G401 (cell line): ENCODE measurements around the gene UPF2. TPM values are rescaled to one million over a fixed set of nuclear protein-coding genes. Genes with fewer than 3 reads are reported as not detected.
A peak's percentile ranks its signal among the peaks of the same experiment; 100 is the strongest.
"Not testable (repeated sequence)": the region's sequence is repeated elsewhere in the genome, so short reads cannot be mapped to it uniquely, and the experiment has no call there.

Experiments used
- DNase-seq: peaks from one replicate; pipeline ENCODE4 v3.0.0-alpha.2; 2015; ENCODE audit warnings: low spot score
- in situ Hi-C: cut with HindIII; loops from 2 replicates; pipeline ENCODE4 v1.10.0; 2016; ENCODE audit warnings: low sequenced_read_pairs, mixed read lengths
- total RNA-seq: library from RNA; depleted of rRNA; stranded (reverse); fragments of >200 nt; shearing (Covaris generic); gene quantifications from 2 replicates; pipeline ENCODE4 v1.2.3, GENCODE V29; 2014

UPF2 gene
- total RNA-seq, 1 experiment from 2014 or later = 12.9 TPM

DNA sequence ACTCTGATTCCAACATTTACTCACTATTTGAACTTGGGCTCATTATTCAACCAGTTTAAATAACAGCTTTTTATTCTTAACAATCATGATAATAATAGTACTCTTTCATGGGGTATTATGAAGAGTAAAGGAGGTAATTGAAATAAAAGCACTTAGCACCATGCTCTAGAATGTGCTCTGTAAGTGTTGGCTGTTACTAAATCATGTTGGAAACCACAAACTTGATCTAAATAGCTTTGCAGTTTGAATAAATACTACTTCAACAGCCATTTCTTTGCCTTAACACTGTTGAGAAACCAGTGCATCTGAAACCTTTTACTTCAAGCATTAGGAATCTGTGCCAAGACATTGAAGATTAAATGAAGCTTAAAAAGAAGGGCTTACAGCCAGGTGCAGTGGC lies 7.9 kb upstream of the UPF2 start:
- in situ Hi-C loops = no loop called here
- DNase-seq = no peak

DNA sequence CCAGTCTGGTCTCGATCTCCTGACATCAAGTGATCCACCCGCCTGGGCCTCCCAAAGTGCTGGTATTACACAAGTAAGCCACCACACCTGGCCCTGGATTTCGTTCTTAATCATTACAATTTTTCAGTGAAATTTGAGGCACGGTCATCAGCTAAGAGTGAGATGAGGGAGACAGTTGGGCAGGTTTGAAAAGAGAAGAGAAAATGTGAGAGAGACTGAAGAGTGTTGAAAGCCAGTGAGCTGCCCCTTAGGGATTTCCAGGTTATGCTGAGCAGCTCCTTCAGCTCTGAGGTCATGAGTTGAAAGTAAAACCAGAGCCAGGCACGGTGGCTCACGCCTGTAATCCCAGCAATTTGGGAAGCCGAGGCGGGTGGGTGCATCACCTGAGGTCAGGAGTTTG lies 5.9 kb upstream of the UPF2 start:
- no peak for DNase-seq
- in situ Hi-C loops = no loop called here

DNA sequence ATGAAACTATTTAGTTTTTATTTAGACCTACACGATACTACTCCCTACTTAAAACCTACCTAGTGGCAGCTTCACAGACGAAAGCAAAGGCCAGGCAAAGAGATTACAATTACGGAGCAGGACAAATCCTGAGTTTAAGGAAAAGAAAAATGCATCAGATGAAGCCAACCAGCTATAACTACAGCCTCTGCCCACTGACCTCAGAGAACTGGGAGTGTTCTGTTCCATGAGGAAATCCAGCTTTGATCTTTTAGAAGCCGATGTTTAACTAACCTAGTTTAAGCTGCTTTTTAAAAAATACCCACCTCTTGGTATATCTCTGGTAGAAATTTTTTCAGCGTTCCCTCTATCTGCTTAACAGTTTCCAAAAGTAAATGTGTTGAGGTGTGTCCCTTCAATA lies 3.0 kb upstream of the UPF2 start:
- no peak for DNase-seq
- in situ Hi-C loops = no loop called here

DNA sequence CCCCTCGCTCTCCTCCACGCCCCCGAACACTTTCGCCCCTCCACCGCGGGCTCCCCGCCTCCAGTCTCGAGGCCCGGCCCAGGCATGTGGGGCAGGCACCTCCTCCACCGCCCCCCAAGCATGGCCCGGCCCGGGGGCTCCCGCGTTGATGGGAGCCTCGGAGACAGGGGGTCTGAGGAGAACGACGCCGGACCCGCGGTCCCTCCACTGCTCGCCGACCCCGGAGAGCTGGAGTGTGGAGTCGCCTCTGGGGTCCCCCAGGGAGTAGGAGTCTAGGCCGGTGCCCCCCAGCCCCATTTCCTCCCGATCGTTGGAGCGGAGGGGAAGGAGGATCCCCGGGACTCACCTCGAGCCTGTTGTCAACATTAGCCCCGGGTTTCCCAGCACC lies 206 bp downstream of the UPF2 start:
- DNase-seq = no peak
- in situ Hi-C loops = no loop called here

DNA sequence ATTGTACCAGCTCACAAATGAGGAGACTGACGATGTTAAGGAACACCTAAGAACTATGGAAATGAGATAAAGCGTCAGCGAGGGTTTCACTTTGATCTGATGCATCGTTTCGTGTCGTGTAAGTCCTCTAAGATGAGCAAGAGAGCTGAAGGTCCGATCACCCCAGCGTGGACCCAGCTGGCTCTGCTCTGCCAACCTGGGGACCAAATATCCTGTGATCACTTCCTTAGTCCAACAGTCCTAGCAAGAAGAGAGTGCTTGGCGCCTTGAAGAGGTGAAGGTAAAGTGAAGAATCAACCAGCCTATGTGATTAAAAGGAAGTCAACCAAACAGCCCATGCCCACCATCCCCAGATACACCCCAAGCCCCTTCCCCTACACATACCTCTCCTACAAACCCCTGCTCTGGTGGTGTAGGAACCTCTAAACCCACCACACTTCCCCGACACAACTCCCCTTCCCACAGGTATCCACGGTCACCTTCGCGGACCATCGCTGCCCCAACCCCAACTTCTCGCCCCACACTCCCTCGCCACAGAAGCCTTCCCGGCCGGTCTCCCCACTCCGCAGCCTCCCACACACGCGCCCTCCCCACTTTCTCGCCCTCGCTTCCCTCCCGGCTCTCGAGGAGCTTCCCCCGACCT lies 722 bp downstream of the UPF2 start:
- in situ Hi-C loops = no loop called here
- DNase-seq = peak; percentile 25

DNA sequence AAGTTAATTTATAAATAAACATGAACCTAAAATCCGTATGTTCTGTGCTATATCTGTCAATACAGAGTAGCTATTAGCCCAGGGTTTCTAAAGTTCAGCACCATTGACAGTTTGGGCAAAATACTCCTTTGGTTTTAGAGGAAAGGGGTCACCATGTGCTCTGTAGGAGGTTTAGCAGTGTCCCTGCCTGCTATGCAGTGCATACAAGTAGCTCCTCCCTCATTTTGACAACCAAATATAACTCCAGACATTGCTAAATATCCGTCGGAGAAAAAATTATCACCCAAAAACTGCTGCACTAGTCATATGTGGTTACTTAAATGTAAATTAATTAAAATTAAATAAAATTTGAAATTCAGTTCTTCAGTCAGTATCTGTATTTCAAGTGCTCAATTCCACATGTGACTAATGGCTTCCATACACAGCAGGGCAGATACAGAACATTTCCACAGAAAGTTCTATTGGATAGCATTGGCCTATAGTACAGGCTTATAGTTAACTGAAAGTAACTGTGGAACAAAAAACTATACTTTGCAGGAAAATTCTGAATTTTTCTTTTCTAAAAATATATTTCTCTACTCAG lies 6.4 kb downstream of the UPF2 start:
- no peak for DNase-seq
- in situ Hi-C loops = no loop called here

DNA sequence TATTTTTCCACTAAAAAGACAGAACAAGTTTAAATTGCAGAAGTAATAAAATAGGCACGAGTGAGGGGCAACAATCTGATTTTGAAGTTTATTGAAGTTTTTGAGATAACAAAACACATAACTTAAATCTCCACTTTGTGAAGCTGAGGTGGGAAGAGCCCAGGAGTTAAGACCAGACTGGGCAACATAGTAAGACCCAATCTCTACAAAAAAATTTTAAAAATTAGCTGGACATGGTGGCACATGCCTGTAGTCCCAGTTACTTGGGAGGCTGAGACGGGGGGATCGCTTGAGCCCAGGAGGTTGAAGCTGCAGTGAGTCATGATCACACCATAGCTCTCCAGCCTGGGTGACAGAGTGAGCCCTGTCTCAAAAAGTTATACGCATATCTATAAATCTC lies 11.2 kb downstream of the UPF2 start:
- no peak for DNase-seq
- in situ Hi-C loops = no loop called here

DNA sequence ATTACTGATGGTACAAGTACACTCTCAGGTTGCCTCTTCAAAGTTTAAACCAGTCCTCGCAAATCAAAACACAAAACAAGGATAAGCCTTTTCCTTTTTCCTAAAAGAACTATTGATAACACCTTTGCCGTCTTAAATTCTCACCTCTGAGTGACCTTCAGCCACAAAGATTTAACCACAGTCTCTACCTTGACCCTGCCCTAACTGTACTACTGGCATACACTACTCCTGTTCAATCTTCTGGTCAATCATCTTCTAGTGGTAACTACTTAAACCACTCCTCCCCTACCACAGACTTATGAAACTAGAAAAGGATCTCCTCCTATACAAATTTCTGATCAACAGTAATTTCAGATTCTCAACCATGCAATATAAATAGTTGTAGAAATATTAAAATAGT lies 15.1 kb downstream of the UPF2 start:
- in situ Hi-C loops = no loop called here
- DNase-seq = no peak

DNA sequence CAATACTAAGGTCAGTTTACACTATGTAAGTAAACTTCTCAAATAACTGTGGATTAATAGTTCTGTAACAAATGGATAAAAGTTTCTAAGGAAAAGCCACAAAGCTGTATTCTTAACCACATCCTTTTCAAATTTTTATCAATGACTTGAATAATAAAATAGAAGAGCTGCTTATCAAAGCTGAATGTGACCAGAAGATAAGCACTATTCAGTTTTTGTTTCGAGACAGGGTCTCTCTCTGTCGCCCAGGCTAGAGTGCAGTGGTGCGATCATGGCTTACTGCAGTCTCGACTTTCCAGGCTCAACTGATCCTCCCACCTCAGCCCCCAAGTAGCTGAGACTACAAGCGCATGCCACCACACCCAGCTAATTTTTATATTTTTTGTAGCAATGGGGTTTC lies 17.0 kb downstream of the UPF2 start:
- in situ Hi-C loops = no loop called here
- DNase-seq = no peak

DNA sequence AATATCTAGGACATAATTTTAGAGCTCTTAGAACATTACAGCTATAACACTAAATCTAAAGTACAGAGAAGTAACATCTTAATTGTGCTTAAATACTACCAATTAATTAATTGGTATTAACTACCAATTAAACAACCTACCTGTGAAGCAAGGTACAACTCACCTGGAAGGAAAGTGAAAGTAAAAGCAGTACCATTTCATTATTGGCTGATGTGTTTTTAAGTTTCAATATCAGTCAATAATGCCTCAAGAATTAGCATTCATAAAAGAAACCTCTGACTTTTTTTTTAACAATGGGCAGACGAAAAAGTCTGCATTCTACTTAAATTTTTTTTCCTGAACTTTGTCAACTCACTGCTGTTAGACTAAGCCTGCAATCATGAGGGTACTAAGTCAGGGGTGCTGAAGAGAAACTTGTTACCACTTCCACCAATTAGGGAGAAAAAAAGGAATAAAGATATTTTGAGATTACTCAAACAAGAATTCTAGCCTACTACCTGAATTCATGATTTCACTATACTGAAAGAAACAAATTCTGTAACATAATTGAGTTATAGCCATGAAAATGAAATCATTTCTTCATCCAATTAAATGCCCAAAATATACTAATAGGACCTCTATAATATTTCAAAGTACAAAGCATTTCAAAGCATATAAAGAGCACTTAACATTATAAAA lies 19.9 kb downstream of the UPF2 start:
- DNase-seq = no peak
- in situ Hi-C loops = no loop called here

DNA sequence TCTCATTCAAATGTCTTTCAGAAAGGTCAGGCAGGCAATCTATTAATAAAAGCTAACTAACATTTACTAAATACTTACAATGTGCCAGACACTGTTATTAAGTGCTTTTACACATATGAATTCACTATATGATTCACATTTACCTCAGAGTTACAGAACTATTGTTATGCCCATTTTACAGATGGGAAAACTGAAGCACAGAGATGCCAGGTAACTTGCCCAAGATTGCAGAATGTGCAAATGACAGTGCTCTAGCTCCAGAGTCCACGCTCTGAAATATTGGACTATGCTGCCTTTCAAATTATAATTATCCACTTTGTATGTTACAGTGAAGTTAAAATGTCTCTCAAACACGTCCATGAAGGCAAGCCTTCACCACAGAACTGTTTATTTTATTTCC lies 22.0 kb downstream of the UPF2 start:
- in situ Hi-C loops = no loop called here
- DNase-seq = no peak

DNA sequence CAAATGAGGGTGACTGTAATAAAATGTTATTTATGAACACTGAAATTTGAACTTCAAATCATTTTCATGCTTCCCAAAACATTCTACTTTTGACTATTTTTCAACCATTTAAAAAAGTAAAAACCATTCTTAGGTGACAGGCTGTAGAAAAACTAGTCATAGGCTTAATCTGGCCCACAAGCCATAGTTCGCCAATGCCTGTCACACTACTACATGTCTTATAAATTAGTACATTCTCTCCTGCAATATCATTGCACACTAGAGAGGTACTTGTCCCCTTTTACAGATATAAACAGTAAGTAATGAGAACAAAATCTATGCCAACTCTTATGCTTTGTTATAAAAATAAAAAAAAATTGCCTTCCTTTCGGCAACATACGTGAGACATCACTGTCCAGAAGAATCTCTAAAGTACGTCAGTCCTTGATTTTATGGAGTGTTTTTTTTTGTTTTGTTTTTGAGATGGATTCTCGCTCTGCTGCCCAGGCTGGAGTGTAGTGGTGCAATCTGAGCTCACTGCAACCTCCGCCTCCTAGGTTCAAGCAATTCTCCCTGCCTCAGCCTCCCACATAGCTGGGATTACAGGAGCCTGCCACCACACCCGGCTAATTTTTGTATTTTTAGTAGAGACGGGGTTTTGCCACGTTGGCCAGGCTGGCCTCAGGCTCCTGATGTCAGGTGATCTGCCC lies 23.2 kb downstream of the UPF2 start:
- in situ Hi-C loops = no loop called here
- no peak for DNase-seq

DNA sequence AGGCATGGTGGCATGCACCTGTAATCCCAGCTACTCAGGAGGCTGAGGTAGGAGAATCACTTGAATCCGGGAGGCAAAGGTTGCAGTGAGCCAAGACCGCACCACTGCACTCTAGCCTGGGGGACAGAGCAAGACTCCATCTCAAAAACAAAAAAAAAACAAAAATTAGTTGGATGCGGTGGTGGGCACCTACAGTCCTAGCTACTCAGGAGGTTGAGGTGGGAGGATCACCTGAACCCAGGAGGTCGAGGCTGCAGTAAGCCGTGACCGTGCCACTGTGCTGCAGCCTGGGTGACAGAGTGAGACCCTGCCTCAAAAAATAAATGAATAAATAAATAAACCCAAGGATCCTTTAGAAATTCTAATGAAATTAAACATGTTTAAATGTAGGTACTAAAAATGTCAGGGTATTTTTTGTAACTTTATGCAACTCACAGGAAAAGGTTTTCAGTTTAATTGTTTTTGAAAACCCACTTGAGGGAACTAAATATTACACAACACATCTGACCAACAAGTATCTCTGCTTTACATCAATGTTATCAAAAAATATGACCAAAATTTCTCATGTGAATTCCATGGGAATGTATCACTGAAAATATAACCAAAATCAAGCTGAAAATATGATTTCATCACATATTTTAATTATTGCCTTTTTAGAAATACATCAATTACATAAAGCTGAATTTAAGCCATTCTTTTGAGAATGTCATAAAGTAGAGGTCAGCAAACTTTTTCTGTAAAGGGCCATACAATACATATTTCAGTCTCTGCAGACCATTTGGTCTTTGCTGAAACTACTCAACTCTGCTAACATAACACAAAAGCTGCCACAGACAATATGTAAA lies 23.9 kb downstream of the UPF2 start:
- in situ Hi-C loops = no loop called here

DNA sequence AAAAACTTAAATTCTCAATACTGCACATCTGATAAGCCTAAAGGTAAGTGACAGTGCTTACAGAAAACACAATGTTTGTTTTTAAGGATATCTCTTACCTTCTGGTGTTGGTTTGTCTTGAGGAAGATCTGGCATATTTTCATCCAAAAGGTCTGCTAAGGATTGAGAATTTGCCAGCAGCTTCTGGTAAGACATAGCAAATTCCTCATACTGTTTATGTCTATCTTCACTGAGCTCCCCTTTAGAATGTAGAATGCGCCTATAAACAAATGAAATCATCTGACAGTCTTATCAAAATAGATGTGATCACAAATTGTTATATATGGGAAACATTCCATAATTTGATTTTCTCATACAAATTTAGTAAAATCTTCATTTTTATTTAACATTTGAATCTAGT lies 28.7 kb downstream of the UPF2 start:
- DNase-seq = no peak
- in situ Hi-C loops = no loop called here

More for the DNA sequence above, 23.9 kb downstream of the UPF2 start:
- DNase-seq = no peak

DNA sequence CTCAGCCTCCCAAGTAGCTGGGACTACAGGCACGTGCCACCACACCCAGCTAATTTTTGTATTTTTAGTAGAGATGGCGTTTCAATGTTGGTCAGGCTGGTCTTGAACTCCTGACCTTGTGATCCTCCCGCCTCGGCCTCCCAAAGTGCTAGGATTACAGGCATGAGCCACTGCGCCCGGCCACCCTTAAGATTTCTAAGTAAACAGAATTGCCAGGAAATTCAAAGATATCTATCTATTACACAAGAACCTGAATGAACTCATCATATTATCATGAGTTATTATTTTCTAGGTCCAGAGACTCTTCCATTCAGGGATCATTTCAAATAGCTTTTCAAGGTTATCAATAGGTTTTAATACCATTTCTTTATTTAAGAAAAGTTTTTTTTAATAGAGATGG lies 29.2 kb downstream of the UPF2 start:
- DNase-seq, in situ Hi-C loops: not testable (repeated sequence)

DNA sequence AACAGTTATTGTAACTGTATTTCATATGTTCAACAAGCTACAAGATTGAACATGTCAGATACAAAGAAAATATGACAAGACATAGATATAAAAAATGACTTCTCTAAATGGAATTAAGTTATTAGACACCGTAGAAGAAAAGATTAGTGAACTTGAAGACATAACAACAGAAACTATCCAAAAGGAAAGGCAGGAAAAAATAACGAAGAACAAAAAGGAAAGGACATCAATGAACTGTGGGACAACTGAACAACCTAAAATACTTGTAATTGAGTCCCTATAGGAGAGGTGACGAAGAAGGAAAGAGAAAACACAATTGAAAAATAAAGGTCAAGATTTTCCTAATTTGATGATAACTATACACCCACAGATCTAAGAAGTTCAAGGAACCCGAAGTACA lies 32.3 kb downstream of the UPF2 start:
- in situ Hi-C loops = no loop called here
- DNase-seq = no peak

DNA sequence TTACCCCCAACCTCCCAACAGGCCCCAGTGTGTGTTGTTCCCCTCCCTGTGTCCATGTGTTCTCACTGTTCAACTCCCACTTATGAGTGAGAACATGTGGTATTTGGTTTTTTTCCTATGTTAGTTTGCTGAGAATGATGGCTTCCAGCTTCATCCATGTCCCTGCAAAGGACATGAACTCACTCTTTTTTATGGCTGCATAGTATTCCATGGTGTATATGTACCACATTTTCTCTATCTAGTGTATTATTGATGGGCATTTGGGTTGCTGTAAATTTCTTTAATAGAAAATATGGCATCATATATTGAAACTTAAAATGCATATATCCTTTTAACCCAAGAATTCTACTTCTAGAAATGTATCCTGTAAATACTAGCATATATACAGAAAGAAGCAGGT lies 33.8 kb downstream of the UPF2 start:
- in situ Hi-C loops, DNase-seq: not testable (repeated sequence)

DNA sequence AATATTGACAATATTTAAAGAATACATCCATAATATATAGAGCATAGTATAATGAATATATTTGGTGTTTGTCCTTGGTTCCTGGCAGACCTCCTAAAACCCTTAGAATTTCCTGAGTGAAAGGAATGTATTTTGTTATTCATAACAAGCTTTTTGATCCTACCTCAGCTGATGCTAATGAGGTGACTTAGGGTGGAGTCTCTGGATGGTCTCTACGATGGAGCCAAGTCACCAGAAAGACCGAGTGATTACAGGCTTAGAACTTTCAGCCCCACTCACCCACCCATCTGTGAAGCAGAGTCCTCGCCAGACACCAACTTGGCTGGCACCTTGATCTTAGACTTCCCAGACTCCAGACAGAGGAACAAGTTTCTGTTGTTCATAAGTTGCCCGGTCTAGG lies 35.9 kb downstream of the UPF2 start:
- in situ Hi-C loops = no loop called here

DNA sequence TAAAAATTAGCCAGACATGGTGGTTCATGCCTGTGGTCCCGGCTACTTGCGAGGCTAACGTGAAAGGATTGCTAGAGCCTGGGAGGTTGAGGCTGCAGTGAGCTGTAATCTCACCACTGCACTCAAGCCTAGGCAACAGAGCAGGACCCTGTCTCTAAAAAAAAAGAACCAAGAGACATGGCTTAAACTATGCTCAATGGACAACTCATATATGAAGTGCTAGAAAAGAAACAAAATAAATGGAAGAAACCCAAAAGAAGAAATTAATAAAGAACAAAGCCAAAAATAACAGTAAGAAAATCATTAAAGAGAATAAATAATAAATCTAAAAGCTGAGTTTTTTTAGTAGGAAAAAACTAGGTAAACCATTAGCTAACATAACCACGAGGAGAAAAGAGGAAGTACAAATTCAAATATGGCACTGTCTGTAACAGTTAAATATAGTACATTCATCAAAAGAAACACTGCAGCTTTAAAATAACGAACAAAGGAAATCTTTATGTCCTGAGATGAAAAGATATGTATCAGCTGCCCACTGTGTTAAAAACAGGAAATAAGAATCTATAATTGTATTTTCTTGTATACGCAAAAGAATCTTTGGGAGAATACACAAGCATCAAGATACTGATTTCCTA lies 48.7 kb downstream of the UPF2 start:
- no peak for DNase-seq
- in situ Hi-C loops = no loop called here

More for the DNA sequence above, 35.9 kb downstream of the UPF2 start:
- DNase-seq = no peak
